ENCODE measurements around the gene CACNA1G.

The CACNA1G gene

DNA sequence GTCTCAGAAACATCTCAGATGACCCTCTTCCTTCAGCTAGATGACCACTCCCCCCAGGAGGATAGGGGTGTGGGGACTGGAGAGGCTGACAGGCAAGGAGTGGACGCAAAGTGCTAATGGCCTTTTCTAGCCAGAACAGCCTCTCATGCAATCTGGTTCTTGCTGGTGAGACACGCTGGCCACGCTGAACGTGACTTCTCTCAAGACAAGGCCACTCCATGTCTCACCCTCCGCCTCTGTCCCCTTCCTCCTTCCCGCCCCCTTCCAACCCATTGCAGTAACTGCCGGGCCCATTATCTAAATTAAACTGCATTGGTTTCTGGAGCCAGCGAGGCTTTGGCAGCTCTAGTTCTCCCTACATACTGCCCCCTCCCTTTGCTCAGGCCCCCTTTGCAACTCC, 9.5 kb downstream of the CACNA1G start:
- no peak for FAIRE-seq

DNA sequence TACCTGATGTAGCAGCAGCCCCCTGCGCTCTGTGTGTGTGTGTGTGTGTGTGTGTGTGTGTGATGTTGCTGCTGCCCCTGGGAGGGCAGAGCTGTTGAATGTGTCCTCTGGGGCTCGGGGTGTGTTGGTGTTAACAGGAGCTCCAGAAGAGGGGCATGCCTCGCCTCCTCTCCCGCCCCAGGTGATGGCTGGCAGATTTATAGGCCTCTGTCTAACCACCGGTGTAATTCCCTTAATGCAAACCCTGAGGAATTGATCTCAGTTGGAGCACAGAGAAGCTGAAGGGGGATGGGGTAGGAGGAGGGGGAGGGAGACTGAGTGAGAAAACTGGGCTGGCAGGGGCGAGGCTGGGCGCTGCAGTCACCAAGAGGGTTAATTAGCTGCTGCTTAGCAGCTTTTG, 10.0 kb downstream of the CACNA1G start:
- FAIRE-seq = no peak

DNA sequence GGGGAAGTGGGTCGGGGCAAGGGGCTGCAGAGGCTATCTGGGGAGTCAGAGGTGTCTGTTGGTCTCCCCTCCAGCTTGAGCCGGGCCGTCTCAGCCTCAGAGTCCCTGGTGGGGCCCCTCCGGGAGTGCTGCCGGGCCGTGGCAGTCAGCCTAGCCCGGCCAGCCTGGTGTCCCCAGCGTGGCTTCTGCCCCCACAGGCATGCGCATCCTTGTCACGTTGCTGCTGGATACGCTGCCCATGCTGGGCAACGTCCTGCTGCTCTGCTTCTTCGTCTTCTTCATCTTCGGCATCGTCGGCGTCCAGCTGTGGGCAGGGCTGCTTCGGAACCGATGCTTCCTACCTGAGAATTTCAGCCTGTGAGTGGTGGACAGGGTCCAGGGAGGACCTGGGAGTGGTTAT, 11.2 kb downstream of the CACNA1G start:
- FAIRE-seq = no peak

GRCh38 chr17:50572541-50572940, 12.0 kb downstream of the CACNA1G start:
- no peak for FAIRE-seq

GRCh38 chr17:50573866-50574611, 13.5 kb downstream of the CACNA1G start:
- FAIRE-seq = no peak

GRCh38 chr17:50575581-50576210, 15.2 kb downstream of the CACNA1G start:
- FAIRE-seq = no peak

DNA sequence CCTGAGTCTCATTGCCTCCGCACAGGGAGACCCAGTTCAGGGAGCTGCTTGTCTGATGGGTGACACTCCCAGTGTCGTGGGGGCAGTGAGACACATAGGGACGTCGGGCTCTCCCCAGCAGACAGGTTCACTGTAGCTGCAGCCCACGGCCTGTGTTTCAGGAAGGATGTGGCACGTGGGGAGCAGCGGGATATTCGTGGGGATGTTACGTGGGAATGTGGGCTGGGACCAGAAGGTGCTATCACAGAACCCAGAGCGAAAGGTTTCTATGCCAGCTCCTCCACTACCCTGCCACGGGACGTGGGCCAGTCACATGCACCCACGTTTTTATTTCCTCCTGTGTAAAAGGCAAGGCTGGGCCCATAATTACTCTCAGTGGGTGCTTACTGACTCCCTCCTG, 16.3 kb downstream of the CACNA1G start:
- no peak for FAIRE-seq

DNA sequence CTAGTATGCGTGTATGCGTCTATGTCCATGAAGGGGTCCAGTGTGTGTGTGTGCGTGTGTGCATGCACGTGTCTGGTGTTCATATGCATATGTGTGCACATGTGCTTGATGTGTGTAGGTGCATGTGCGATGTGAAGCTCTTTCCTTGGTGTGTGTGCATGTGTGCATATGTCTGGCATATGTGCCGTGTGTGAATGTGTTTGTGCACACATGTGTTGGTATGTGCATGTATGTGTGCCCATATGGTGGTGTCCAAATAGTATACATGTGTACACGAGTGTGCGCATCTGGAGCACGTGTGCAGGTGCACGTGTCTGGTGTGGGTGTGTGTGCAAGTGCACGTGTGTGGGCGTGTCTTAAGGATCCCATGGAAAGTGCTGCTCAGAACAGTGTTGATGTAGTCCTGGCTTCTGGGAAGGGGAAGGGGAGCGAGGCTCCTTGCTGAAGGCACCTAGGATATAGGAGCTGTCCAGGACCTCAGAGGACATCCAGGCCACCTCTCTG, 17.0 kb downstream of the CACNA1G start:
- FAIRE-seq = no peak

GRCh38 chr17:50578173-50578572, 17.7 kb downstream of the CACNA1G start:
- no peak for FAIRE-seq

DNA sequence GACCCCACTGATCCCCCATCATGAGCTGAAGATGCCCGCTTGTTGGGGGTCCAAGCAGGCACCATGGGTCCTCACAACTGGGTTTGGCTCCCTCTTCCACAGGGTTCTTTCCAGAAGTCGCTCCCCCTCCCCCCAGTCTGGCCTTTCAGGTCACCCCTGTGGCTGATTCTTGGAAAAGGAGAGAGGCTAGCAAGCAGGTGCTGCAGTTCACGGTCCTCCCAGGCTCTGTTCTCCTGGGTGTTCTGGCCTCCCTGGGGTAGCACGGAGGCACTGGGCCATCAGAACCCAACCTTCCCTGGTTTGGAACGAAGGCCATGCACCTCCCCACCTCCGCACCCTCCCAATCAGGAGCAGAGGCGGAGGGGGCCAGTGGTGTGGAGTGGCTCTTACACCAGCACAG, 18.9 kb downstream of the CACNA1G start:
- no peak for FAIRE-seq

DNA sequence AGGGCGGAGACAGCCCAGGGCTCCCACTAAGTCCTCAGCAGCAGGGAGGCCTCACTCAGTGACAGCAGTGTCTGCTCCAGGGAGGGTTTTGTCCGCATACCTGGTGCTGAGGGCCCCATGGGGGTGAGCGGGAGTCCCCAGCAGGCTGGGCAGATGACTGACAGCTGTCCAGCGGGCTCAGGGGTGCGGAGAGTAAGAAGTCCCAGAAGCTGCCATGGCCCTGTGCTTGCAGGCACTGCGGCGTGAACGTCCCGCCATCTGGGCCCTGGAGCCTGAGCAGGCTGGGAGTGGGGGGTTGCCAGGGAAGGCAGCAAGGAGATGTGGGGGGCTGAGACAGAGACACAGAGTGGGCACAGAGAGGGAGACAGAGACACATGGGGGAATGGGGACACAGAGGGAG, 20.1 kb downstream of the CACNA1G start:
- FAIRE-seq = no peak

- no peak for FAIRE-seq
Measured at GRCh38 chr17:50581316-50581715, 20.8 kb downstream of the CACNA1G start.

- FAIRE-seq = no peak
Measured at GRCh38 chr17:50582741-50583140, 22.2 kb downstream of the CACNA1G start.

GRCh38 chr17:50583641-50584040, 23.1 kb downstream of the CACNA1G start:
- FAIRE-seq = no peak

- FAIRE-seq = no peak
Measured at GRCh38 chr17:50584116-50584515, 23.6 kb downstream of the CACNA1G start.

- FAIRE-seq = no peak
Measured at GRCh38 chr17:50584749-50585148, 24.2 kb downstream of the CACNA1G start.

- no peak for FAIRE-seq
Measured at GRCh38 chr17:50585346-50585745, 24.8 kb downstream of the CACNA1G start.

- FAIRE-seq = no peak
Measured at GRCh38 chr17:50585891-50586290, 25.4 kb downstream of the CACNA1G start.

GRCh38 chr17:50586421-50587247, 26.1 kb downstream of the CACNA1G start:
- no peak for FAIRE-seq

DNA sequence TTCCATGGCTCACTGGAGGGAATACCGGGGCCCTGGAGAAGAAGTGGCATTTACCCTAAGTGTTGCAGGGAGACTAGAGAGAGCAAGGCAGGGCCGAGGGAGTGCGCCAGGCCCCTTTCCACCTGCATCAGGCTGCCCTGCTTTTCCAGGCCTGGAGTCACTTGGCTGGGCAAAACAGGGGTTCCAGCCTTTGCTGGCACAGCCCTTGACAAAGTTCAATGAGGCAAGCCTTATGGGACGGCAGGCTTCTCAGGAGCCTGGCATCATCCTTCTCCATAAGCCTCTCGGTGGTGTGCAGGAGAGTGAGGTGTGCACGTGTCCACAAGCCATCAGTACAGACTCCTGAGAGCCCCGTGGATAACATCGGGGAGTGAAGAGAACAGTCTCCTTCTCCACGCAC, 27.1 kb downstream of the CACNA1G start:
- no peak for FAIRE-seq

- no peak for FAIRE-seq
Measured at GRCh38 chr17:50588391-50589049, 28.0 kb downstream of the CACNA1G start.

DNA sequence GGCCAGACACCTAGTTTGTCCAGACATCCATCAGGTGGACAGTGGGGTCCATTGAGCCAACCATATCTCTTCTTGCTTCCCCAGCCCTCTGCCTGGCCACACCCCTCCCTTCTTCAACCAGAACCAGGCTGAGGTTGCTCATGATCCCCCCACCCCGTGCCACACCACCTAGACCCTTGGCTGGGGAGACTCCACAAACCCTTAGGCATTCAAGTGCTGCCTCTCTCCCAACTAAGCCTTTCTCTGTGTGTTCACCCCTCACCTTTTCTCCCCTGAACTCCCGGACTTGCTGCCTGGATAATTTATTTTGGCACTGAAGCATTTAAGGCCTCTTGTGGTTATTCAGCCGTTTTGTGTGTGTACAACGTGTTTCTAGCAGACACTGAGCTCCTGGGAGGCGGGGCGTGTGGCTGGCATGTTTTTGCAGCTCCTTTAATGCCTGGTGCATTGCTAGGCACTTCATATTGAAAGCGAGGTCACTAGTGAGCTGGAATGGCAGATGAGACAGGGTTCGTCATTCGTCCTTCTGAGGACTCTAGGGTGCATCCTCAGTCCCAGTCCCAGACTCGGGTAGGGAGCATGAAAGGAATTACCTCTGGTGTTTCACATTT, 28.7 kb downstream of the CACNA1G start:
- FAIRE-seq = no peak

Data from TTC549 (cell line).